NCI-H2029 (cell line): ENCODE results near the gene SCG3.

ENCODE experiments used
- DNase-seq: peaks from one replicate; lab custom pipeline; 2025; lab: John Stamatoyannopoulos, UW

SCG3 gene

GRCh38 chr15:51758645-51759044 lies 77.3 kb downstream of the SCG3 start:
- DNase-seq = no peak

GRCh38 chr15:51759557-51760070 lies 78.3 kb downstream of the SCG3 start:
- DNase-seq = peak; percentile 36

GRCh38 chr15:51760805-51761204 lies 79.5 kb downstream of the SCG3 start:
- no peak for DNase-seq

GRCh38 chr15:51765751-51766150 lies 84.4 kb downstream of the SCG3 start:
- no peak for DNase-seq

DNA sequence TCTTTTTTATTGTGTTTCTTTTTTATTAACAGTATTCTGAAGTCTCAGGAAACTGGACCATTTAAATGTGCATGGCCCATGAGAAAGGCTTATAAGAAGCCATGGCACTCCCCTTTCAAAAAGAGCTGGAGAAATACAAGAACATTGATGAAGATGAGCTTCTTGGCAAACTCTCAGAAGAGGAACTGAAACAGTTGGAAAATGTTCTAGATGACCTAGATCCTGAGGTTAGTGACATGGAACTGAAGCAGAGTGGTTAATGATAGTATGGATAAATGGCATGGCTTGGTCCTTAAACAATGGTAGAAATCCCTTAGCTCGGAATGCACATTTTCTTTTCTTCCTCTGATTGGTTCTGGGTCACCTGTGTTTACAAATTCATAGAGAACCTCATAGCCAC lies 85.0 kb downstream of the SCG3 start:
- no peak for DNase-seq

DNA sequence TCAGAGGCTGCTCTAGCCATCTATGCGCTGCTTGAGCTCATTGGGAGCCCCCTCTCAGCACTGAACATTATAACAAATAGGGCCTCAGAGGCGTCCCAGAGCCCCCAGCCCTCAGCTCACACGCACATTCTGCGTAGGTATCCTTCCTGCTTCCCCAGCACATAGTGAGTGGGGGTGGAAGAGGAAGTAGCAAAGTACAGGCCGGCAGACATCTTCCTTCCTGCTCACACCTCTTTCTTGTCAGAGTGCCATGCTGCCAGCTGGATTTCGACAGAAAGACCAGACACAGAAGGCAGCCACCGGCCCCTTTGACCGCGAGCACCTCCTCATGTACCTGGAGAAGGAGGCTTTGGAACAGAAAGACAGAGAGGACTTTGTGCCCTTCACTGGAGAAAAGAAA lies 86.7 kb downstream of the SCG3 start:
- no peak for DNase-seq
